IMR-90 (cell line): Measurements from ENCODE around the gene ABCC9. TPM values are rescaled to one million over a fixed set of nuclear protein-coding genes. Genes with fewer than 3 reads are reported as not detected.
A peak's percentile ranks its signal among the peaks of the same experiment; 100 is the strongest.

ENCODE experiments used
- ATAC-seq: fragments of 200-7000 bp; cut with Tn5 transposase; 2 replicates; pipeline ENCODE4 v1.9.1; 2020; ENCODE audit warnings: low read depth, mild to moderate bottlenecking, moderate library complexity
- BruUV-seq: library from RNA; stranded (reverse); fragments of 400-500 nt; replicated peaks from 2 replicates; lab custom pipeline; 2021; lab: Mats Ljungman, UMichigan
- CTCF ChIA-PET: fragments of 300-600 bp; formaldehyde crosslinking; extraction: SDS; loops from one replicate; lab custom pipeline; 2021; ENCODE audit warnings: antibody characterized with exemption; lab: Yijun Ruan, JAX
- POLR2A ChIA-PET: fragments of 300-600 bp; sonication (Branson Sonifier 250); formaldehyde crosslinking; loops from one replicate; lab custom pipeline; 2022; ENCODE audit warnings: antibody characterized with exemption; ENCODE audit not compliant: unreplicated experiment; lab: Charles Lee
- DNase-seq: peaks from one replicate; pipeline ENCODE4 v3.0.0; 2013
- H2AFZ ChIP-seq: replicated peaks from 2 replicates; pipeline ENCODE3; 2013; ENCODE audit warnings: low read length, mild to moderate bottlenecking; ENCODE audit not compliant: poor library complexity
- H2AK5ac ChIP-seq: 2 replicates; pipeline ENCODE4 v1.6.1; 2013; ENCODE audit warnings: low read depth, low read length, inconsistent platforms
- H2AK9ac ChIP-seq: replicated peaks from 2 replicates; pipeline ENCODE3; 2013; ENCODE audit warnings: mild to moderate bottlenecking, low read depth, low read length, moderate library complexity; ENCODE audit not compliant: poor library complexity
- H2BK120ac ChIP-seq: 2 replicates; pipeline ENCODE4 v1.6.1; 2013; ENCODE audit warnings: low read depth, low read length, inconsistent platforms
- H2BK15ac ChIP-seq: 3 replicates; pipeline ENCODE4 v1.6.1; 2013; ENCODE audit warnings: low read depth, low read length, inconsistent platforms
- H2BK20ac ChIP-seq: 2 replicates; pipeline ENCODE4 v1.6.1; 2013; ENCODE audit warnings: low read depth, mild to moderate bottlenecking, inconsistent platforms, low read length, moderate library complexity
- H2BK5ac ChIP-seq: 2 replicates; pipeline ENCODE4 v1.6.1; 2013; ENCODE audit warnings: mild to moderate bottlenecking, low read depth, low read length, inconsistent platforms; ENCODE audit not compliant: poor library complexity, severe bottlenecking
- H3K14ac ChIP-seq: replicated peaks from 2 replicates; pipeline ENCODE4 v1.6.1; 2013; ENCODE audit warnings: low read depth, low read length, inconsistent platforms
- H3K18ac ChIP-seq: 2 replicates; pipeline ENCODE4 v1.6.1; 2013; ENCODE audit warnings: low read depth, low read length, control low read depth
- H3K23ac ChIP-seq: 2 replicates; pipeline ENCODE4 v1.6.1; 2013; ENCODE audit warnings: low read depth, low read length, inconsistent platforms
- H3K27ac ChIP-seq: 2 replicates; pipeline ENCODE4 v1.5.1; 2013; ENCODE audit warnings: mild to moderate bottlenecking, control low read depth, low read length; ENCODE audit not compliant: insufficient read depth
- H3K27me3 ChIP-seq: 2 replicates; pipeline ENCODE4 v1.6.1; 2013; ENCODE audit warnings: low read length; ENCODE audit not compliant: control insufficient read depth, insufficient read depth
- H3K36me3 ChIP-seq: 2 replicates; pipeline ENCODE4 v1.6.1; 2013; ENCODE audit warnings: low read length, mixed read lengths; ENCODE audit not compliant: control insufficient read depth, insufficient read depth
- H3K4ac ChIP-seq: 2 replicates; pipeline ENCODE4 v1.6.1; 2013; ENCODE audit warnings: low read depth, low read length, inconsistent platforms
- H3K4me1 ChIP-seq: 2 replicates; pipeline ENCODE4 v1.6.1; 2013; ENCODE audit warnings: low read length, mixed read lengths; ENCODE audit not compliant: control insufficient read depth, insufficient read depth
- H3K4me2 ChIP-seq: 2 replicates; pipeline ENCODE4 v1.6.1; 2013; ENCODE audit warnings: low read depth, mild to moderate bottlenecking, control low read depth, low read length, moderate library complexity
- H3K4me3 ChIP-seq: 2 replicates; pipeline ENCODE4 v1.5.1; 2013; ENCODE audit warnings: low read depth, mild to moderate bottlenecking, control low read depth, low read length, moderate library complexity; ENCODE audit not compliant: insufficient read depth
- H3K56ac ChIP-seq: 2 replicates; pipeline ENCODE4 v1.6.1; 2013; ENCODE audit warnings: low read length, inconsistent platforms; ENCODE audit not compliant: insufficient read depth; ENCODE audit errors: extremely low read depth
- H3K79me1 ChIP-seq, 2 experiments: 2 replicates each; pipeline ENCODE4 v1.6.1; 2013; ENCODE audit warnings: low read length in 2 of 2, inconsistent platforms in 1 of 2, low read depth in 1 of 2
- H3K9ac ChIP-seq: 2 replicates; pipeline ENCODE4 v1.6.1; 2013; ENCODE audit warnings: low read depth, low read length, control low read depth
- H3K9me1 ChIP-seq: 2 replicates; pipeline ENCODE4 v1.6.1; 2013; ENCODE audit warnings: low read length, inconsistent platforms; ENCODE audit not compliant: insufficient read depth
- H3K9me3 ChIP-seq: 2 replicates; pipeline ENCODE4 v1.6.1; 2013; ENCODE audit warnings: low read length; ENCODE audit not compliant: control insufficient read depth, insufficient read depth
- H4K20me1 ChIP-seq: 2 replicates; pipeline ENCODE4 v1.6.1; 2013; ENCODE audit warnings: low read length, inconsistent platforms; ENCODE audit not compliant: insufficient read depth
- H4K5ac ChIP-seq: 2 replicates; pipeline ENCODE4 v1.6.1; 2013; ENCODE audit warnings: mild to moderate bottlenecking, low read depth, low read length, control low read depth
- H4K8ac ChIP-seq, 2 experiments: 2 replicates each; pipeline ENCODE4 v1.6.1; 2013; ENCODE audit warnings: low read depth in 2 of 2, low read length in 2 of 2, control low read depth in 1 of 2, inconsistent platforms in 1 of 2
- H4K91ac ChIP-seq: 2 replicates; pipeline ENCODE4 v1.6.1; 2013; ENCODE audit warnings: low read depth, low read length, inconsistent platforms; ENCODE audit not compliant: insufficient read depth
- NFE2L2 ChIP-seq: fragments of 150-350 bp; IDR thresholded peaks from 2 replicates; pipeline ENCODE4 v1.6.1; 2016; ENCODE audit warnings: low read depth, mild to moderate bottlenecking, low read length
- WGBS, 2 experiments: methylation state at CpG; one replicate each; pipeline versions ENCODE4 v1.1.5 to v1.1.7; 2013; ENCODE audit warnings: missing lambda C conversion rate in 2 of 2; ENCODE audit not compliant: insufficient read length in 1 of 2; ENCODE audit errors: extremely low coverage in 2 of 2; 5-methylcytosine and 5-hydroxymethylcytosine counted together
- dilution Hi-C: fragments of 300-500 bp; cut with HindIII; formaldehyde crosslinking; loops from one replicate; pipeline ENCODE4 v1.14.3; 2018; ENCODE audit warnings: low sequenced_read_pairs; ENCODE audit not compliant: unreplicated experiment
- in situ Hi-C: fragments of 300-500 bp; cut with MboI; formaldehyde crosslinking; loops from 3 replicates; pipeline ENCODE4 v1.14.3; 2019; ENCODE audit warnings: low sequenced_read_pairs, inconsistent platforms, mixed read lengths
- intact Hi-C: fragments of 100-400 bp; cut with micrococcal nuclease; formaldehyde crosslinking; loops from 2 replicates; pipeline ENCODE4 v1.10.0; 2022
- polyA plus RNA-seq, 3 experiments: library from polyadenylated mRNA; depleted of rRNA; stranded (reverse); fragments of >200 nt; gene quantifications; 2 replicates each; pipeline ENCODE4 v1.2.3, GENCODE V29; 2012; ENCODE audit warnings: low replicate concordance in 1 of 3
- total RNA-seq: library from RNA; depleted of rRNA; stranded (reverse); fragments of >200 nt; gene quantifications from 2 replicates; pipeline ENCODE4 v1.2.3, GENCODE V29; 2012
- TF ChIP-seq, protein P1 (sequence below): conservative IDR thresholded peaks from 2 replicates; pipeline ENCODE4 v1.5.1; 2012; ENCODE audit warnings: mild to moderate bottlenecking, low read depth, low read length, improper control_type of control experiment

ABCC9 gene
- total and polyA plus RNA-seq, 2 of the 4 experiments (the other 2 are of a cell fraction) = 1.2 to 6.6 TPM

DNA sequence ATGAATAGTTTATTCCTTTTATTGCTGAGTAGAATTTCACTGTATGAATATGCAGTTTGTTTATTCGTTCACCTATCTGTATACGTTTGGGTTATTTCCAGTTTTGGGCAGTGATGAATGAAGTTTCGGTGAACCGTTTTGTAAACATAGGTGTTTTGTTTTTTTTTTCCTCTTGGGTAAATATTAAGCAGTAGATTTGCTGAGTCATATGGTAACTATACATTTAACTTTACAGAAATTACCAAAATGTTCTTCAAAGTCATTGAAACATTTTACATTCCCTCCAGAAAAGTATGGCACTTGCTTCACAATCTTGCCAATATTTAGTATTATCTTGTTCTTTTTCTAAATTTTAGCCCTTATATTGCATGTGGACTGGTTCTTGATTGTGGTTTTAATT is 3.8 kb upstream of the ABCC9 start:
- no peak overlapping the region for H2AK5ac ChIP-seq
- DNase-seq (no peak), ATAC-seq (no peak)
- H3K4ac ChIP-seq = no peak overlapping the region
- ChIA-PET POLR2A (no interaction called here), CTCF (no interaction called here)
- no peak overlapping the region for H2BK20ac ChIP-seq
- H3K9me3 ChIP-seq = peaks cover 7% of the 10 kb centered on the region; the same call in 1 of the 2 replicates
- H2AK9ac ChIP-seq = no peak overlapping the region
- H2BK120ac ChIP-seq = no peak overlapping the region
- no peak overlapping the region for H2AFZ ChIP-seq
- H3K27me3 ChIP-seq = peaks cover 14% of the 10 kb centered on the region
- TF ChIP-seq, protein P1, sequence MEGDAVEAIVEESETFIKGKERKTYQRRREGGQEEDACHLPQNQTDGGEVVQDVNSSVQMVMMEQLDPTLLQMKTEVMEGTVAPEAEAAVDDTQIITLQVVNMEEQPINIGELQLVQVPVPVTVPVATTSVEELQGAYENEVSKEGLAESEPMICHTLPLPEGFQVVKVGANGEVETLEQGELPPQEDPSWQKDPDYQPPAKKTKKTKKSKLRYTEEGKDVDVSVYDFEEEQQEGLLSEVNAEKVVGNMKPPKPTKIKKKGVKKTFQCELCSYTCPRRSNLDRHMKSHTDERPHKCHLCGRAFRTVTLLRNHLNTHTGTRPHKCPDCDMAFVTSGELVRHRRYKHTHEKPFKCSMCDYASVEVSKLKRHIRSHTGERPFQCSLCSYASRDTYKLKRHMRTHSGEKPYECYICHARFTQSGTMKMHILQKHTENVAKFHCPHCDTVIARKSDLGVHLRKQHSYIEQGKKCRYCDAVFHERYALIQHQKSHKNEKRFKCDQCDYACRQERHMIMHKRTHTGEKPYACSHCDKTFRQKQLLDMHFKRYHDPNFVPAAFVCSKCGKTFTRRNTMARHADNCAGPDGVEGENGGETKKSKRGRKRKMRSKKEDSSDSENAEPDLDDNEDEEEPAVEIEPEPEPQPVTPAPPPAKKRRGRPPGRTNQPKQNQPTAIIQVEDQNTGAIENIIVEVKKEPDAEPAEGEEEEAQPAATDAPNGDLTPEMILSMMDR = no peak
- peak; percentile 72 for TF ChIP-seq NFE2L2
- H4K20me1 ChIP-seq = no peaks in the 10 kb centered on the region
- no peak overlapping the region for H3K4me3 ChIP-seq
- BruUV-seq = no TSS peak
- no peak overlapping the region for H2BK5ac ChIP-seq
- H3K9me1 ChIP-seq = no peaks in the 10 kb centered on the region
- no peak overlapping the region for H3K14ac ChIP-seq
- no peak overlapping the region for H3K18ac ChIP-seq
- H3K4me2 ChIP-seq = no peak overlapping the region
- no CpG with 5 or more reads among the region's 4 CpGs for WGBS, 2 experiments
- intact Hi-C loops (no loop called here), in situ Hi-C loops (no loop called here), dilution Hi-C loops (no loop called here)
- H3K23ac ChIP-seq = no peak overlapping the region
- H3K27ac ChIP-seq = no peak overlapping the region
- H3K36me3 ChIP-seq = no peaks in the 10 kb centered on the region
- no peak overlapping the region for H4K91ac ChIP-seq
- 0 out of 2 replicates have a peak, but pooled peaks cover 1% of the 10 kb centered on the region for H3K4me1 ChIP-seq
- H4K8ac ChIP-seq = no peak overlapping the region
- H3K79me1 ChIP-seq = no peaks in the 10 kb centered on the region
- no peak overlapping the region for H2BK15ac ChIP-seq
- H3K9ac ChIP-seq = no peak overlapping the region
- no peak overlapping the region for H3K56ac ChIP-seq
- no peak overlapping the region for H4K5ac ChIP-seq
